ENCODE results near the gene DPEP1.
A peak's percentile ranks its signal among the peaks of the same experiment; 100 is the strongest.

The DPEP1 gene

DNA sequence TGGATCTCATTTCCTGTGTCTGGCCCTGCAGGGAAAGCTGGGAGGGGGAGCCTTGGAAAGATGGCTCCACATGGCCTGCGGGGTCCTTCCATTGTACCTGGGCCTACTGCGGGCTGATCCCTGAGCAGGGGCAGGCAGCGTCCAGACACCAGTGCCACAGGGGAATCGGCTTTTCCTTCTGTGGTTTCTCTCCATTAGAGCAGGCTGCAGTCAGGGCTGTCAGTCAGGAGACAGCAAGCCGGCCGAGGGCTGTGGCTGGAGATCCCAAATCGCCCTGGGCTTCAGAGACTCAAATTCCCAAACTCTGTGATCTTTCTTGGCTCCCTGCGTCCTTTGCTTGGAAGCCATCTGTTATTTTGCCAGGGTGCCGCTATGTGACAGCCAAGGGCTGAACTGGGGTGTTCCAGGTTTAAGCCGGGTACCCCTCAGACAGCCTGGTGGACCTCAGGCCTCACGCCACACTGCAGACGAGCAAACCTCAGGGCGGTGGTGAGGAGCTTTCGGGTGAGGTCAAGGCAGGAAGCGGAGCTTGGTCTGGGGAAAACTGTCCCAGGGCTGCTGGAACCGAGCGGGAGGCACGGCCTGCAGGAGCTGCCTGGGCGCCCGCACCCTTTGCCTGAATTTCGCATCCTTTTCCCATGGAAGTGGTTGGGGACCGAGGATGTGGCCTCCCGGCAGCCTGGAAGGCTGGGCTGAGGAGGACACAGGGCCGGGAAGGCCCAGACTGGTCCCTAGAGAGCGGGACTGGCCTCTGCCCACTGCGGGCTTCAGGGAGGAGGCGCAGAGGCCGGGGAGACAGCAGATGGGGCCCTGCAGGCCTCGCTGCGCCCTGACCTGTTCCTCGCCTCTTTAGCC is 39.4 kb upstream of the DPEP1 start:
- H3K4me3 ChIP-seq (ENCODE audit: low read depth, low read length): no peak overlapping the region
- DNase-seq (ENCODE audit: low read depth): no peak
- in situ Hi-C loops (cut with HindIII; ENCODE audit: low sequenced_read_pairs): no loop called here
- TF ChIP-seq, protein P1, sequence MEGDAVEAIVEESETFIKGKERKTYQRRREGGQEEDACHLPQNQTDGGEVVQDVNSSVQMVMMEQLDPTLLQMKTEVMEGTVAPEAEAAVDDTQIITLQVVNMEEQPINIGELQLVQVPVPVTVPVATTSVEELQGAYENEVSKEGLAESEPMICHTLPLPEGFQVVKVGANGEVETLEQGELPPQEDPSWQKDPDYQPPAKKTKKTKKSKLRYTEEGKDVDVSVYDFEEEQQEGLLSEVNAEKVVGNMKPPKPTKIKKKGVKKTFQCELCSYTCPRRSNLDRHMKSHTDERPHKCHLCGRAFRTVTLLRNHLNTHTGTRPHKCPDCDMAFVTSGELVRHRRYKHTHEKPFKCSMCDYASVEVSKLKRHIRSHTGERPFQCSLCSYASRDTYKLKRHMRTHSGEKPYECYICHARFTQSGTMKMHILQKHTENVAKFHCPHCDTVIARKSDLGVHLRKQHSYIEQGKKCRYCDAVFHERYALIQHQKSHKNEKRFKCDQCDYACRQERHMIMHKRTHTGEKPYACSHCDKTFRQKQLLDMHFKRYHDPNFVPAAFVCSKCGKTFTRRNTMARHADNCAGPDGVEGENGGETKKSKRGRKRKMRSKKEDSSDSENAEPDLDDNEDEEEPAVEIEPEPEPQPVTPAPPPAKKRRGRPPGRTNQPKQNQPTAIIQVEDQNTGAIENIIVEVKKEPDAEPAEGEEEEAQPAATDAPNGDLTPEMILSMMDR (IDR thresholded peaks at IDR 0.05; ENCODE audit: low read depth, low read length, missing control alignments): no peak

DNA sequence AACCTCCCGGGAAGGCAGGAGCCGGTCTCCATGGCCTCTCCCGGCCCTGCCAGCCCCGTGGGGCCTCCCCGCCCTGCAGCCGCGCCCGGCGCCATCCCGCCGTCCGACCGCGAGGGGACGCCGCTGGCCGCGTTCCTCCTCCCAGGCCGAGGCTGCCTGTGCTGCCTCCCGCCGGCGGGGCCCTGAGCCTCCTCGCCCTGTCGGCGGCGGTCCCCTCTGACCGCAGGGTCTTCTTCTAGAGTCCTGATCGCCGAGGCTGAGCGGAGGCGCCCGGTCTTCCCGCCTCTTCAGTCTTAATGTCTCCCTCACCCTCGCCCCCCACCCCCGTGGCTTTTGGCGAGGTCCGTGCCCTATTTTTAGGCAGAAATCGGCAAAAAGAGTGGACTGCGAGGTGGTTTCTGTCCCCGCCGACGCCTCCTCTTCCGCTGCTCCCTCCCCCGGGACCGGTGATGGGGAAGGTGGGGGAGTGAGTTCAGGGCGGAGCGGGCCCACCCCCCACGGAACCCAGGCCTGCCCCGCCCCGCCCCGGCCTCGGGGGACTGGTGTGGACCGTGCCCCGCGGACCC is 38.7 kb upstream of the DPEP1 start:
- TF ChIP-seq, protein P1 (IDR thresholded peaks at IDR 0.05; ENCODE audit: low read depth, low read length, missing control alignments): peak; percentile 68
- in situ Hi-C loops (cut with HindIII; ENCODE audit: low sequenced_read_pairs): no loop called here
- no peak for DNase-seq (ENCODE audit: low read depth)
- peak overlapping the region; percentile 27 for H3K4me3 ChIP-seq (ENCODE audit: low read depth, low read length)

- DNase-seq (ENCODE audit: low read depth): no peak
- H3K4me3 ChIP-seq (ENCODE audit: low read depth, low read length): peak within 1 kb of the TSS; percentile 40
- TF ChIP-seq, protein P1 (IDR thresholded peaks at IDR 0.05; ENCODE audit: low read depth, low read length, missing control alignments): no peak
- in situ Hi-C loops (cut with HindIII; ENCODE audit: low sequenced_read_pairs): no loop called here
These were observed 37.9 kb upstream of the DPEP1 start, which contains the start of gene CPNE7 for GRCh38 chr16:89575247-89576152. Gene CPNE7, plus strand, starts transcription at chr16:89575758. Its CDS starts 140 bp downstream, at chr16:89575898.

GRCh38 chr16:89576153-89577054 is 37.0 kb upstream of the DPEP1 start:
- H3K4me3 ChIP-seq (ENCODE audit: low read depth, low read length): peak overlapping the region; percentile 40
- DNase-seq (ENCODE audit: low read depth): no peak
- in situ Hi-C loops (cut with HindIII; ENCODE audit: low sequenced_read_pairs): no loop called here
- TF ChIP-seq, protein P1 (IDR thresholded peaks at IDR 0.05; ENCODE audit: low read depth, low read length, missing control alignments): no peak

- in situ Hi-C loops (cut with HindIII; ENCODE audit: low sequenced_read_pairs): no loop called here
- TF ChIP-seq, protein P1 (IDR thresholded peaks at IDR 0.05; ENCODE audit: low read depth, low read length, missing control alignments): no peak
- H3K4me3 ChIP-seq (ENCODE audit: low read depth, low read length): no peak overlapping the region
- no peak for DNase-seq (ENCODE audit: low read depth)
These were observed 36.2 kb upstream of the DPEP1 start for GRCh38 chr16:89577055-89577759.

All from astrocyte of the cerebellum (primary cell).